Measurements from ENCODE around the gene MRFAP1.

Gene MRFAP1

DNA sequence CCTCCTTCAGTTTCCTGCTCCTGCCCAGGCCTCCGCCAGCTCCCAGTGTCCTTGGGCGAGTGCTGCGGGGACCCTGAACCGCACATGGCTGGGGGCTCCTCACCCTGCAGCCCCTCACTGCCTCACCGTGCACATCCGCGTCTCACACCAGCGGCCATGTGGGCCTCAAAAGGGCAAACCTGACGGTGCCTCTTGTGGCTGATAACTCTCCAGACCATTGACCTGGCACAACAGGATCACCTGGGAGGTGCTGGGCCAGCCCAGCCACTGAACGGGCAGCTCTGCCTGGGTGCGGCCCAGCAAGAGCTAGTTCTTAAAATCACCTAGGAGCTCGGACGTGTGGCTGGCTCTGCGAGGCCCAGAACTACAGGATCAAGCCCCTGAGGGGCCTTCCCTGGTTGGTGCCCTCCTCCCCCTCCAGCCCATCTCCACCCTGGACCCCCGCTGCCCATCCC lies 49.0 kb downstream of the MRFAP1 start:
- Histone ChIP-seq H3K36me3 (no peaks in the 10 kb centered on the region), H3K4me1 (ENCODE audit: control insufficient read depth in 1 of 2, insufficient read depth in 1 of 2, low read depth in 1 of 2, low read length in 1 of 2) (peaks cover 95 to 96% of the 10 kb centered on the region in 2 experiments), H3K4me3 (ENCODE audit: low read depth in 1 of 2, low read length in 1 of 2) (peak overlapping the region in 1 of 2 experiments; percentile 36), H3K27ac (peak overlapping the region; percentile 98), H3K27me3 (no peaks in the 10 kb centered on the region), H3K9me3 (no peaks in the 10 kb centered on the region)
- TF ChIP-seq, protein P1, sequence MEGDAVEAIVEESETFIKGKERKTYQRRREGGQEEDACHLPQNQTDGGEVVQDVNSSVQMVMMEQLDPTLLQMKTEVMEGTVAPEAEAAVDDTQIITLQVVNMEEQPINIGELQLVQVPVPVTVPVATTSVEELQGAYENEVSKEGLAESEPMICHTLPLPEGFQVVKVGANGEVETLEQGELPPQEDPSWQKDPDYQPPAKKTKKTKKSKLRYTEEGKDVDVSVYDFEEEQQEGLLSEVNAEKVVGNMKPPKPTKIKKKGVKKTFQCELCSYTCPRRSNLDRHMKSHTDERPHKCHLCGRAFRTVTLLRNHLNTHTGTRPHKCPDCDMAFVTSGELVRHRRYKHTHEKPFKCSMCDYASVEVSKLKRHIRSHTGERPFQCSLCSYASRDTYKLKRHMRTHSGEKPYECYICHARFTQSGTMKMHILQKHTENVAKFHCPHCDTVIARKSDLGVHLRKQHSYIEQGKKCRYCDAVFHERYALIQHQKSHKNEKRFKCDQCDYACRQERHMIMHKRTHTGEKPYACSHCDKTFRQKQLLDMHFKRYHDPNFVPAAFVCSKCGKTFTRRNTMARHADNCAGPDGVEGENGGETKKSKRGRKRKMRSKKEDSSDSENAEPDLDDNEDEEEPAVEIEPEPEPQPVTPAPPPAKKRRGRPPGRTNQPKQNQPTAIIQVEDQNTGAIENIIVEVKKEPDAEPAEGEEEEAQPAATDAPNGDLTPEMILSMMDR (IDR thresholded peaks at IDR 0.05): no peak

All from neutrophil (primary cell).